Esophagus muscularis mucosa (tissue), 4 donors: ENCODE data around the gene GFRAL. TPM values are rescaled to one million over a fixed set of nuclear protein-coding genes. Genes with fewer than 3 reads are reported as not detected.

Source experiments
- DNase-seq: peaks from one replicate; pipeline ENCODE4 v3.0.0-alpha.2; 2017; ENCODE audit errors: extremely low spot score
- H3K27ac ChIP-seq, 4 donors: fragments of 200-600 bp; sonication (generic); replicated peaks in 1 of 4; 1 replicate in 3 of 4; 2 replicates in 1 of 4; pipeline ENCODE4 v1.5.1; 2016 to 2019; ENCODE audit warnings: mild to moderate bottlenecking in 1 of 4
- H3K27me3 ChIP-seq, 4 donors: fragments of 200-600 bp; sonication (generic); one replicate each; pipeline versions ENCODE4 v1.5.1 to v1.6.0; 2016 to 2019
- H3K36me3 ChIP-seq, 4 donors: fragments of 200-600 bp; sonication (generic); one replicate each; pipeline ENCODE4 v1.5.1; 2016 to 2019
- H3K4me1 ChIP-seq, 4 donors: fragments of 200-600 bp; sonication (generic); one replicate each; pipeline ENCODE4 v1.5.1; 2016 to 2019
- H3K4me3 ChIP-seq, 4 donors: fragments of 200-600 bp; sonication (generic); 1 replicate in 2 of 4; 2 replicates in 2 of 4; pipeline ENCODE4 v1.5.1; 2016 to 2019; ENCODE audit warnings: mild to moderate bottlenecking in 4 of 4, moderate library complexity in 1 of 4
- H3K9me3 ChIP-seq, 4 donors: fragments of 200-600 bp; sonication (generic); 1 replicate in 3 of 4; 2 replicates in 1 of 4; pipeline ENCODE4 v1.5.1; 2016 to 2019
- EP300 ChIP-seq: sonication (generic); formaldehyde crosslinking; IDR thresholded peaks from one replicate; pipeline ENCODE4 v1.6.1; 2017; ENCODE audit warnings: antibody characterized with exemption
- POLR2A ChIP-seq: fragments of 450-650 bp; IDR thresholded peaks from one replicate; pipeline ENCODE4 v1.6.1; 2017; ENCODE audit warnings: antibody characterized with exemption, moderate library complexity, mild to moderate bottlenecking, low read depth
- POLR2AphosphoS5 ChIP-seq, 2 donors: sonication (generic); formaldehyde crosslinking; IDR thresholded peaks; one replicate each; pipeline ENCODE4 v1.6.1; 2017; ENCODE audit warnings: antibody characterized with exemption in 2 of 2
- WGBS: methylation state at CpG from one replicate; pipeline ENCODE4 v1.1.5; 2018; 5-methylcytosine and 5-hydroxymethylcytosine counted together
- intact Hi-C: fragments of 100-400 bp; cut with DNase I; formaldehyde crosslinking; loops from one replicate; pipeline ENCODE4 v1.15.1; 2023
- total RNA-seq, 4 donors: library from RNA; depleted of rRNA; stranded (reverse); fragments of >200 nt; gene quantifications; one replicate each; pipeline versions ENCODE4 v1.1.0 to v1.2.1, GENCODE V29; 2016
- TF ChIP-seq, protein P1 (sequence below), 3 experiments: fragments of 200-600 bp in 2 of 3; fragments of 450-650 bp in 1 of 3; sonication (generic) in 2 of 3; IDR thresholded peaks; one replicate each; pipeline ENCODE4 v1.5.1; 2017 to 2019; ENCODE audit warnings: antibody characterized with exemption in 3 of 3, mild to moderate bottlenecking in 2 of 3, moderate library complexity in 1 of 3

The GFRAL gene, protein sequence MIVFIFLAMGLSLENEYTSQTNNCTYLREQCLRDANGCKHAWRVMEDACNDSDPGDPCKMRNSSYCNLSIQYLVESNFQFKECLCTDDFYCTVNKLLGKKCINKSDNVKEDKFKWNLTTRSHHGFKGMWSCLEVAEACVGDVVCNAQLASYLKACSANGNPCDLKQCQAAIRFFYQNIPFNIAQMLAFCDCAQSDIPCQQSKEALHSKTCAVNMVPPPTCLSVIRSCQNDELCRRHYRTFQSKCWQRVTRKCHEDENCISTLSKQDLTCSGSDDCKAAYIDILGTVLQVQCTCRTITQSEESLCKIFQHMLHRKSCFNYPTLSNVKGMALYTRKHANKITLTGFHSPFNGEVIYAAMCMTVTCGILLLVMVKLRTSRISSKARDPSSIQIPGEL
- total RNA-seq = not detected

DNA sequence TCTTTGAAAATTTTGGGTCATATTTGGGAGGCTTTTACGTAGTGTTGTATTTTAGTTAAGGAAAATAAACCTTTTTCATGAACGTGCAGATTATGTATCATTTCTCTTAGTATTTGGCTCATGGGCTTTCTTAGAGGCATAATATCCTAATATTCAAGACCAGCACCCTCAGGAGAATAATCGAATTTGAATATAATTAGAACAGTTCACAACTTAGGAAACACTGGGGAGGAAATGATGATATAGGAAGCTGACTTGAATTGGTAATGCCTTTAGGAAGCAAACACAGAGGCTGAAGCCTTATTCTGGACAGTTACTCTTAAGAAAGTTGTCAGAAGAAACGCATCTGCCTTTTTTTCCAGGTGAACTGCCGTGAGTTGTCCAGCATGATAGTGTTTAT, at the start of gene GFRAL:
GFRAL (plus strand) TSS at position 301 of the 400 bp plus-strand sequence; CDS start at position 387, 86 bp downstream.
- H3K27ac ChIP-seq = no peak within 1 kb of the TSS
- H3K36me3 ChIP-seq = no peaks in the 10 kb centered on the region
- TF ChIP-seq, protein P1, sequence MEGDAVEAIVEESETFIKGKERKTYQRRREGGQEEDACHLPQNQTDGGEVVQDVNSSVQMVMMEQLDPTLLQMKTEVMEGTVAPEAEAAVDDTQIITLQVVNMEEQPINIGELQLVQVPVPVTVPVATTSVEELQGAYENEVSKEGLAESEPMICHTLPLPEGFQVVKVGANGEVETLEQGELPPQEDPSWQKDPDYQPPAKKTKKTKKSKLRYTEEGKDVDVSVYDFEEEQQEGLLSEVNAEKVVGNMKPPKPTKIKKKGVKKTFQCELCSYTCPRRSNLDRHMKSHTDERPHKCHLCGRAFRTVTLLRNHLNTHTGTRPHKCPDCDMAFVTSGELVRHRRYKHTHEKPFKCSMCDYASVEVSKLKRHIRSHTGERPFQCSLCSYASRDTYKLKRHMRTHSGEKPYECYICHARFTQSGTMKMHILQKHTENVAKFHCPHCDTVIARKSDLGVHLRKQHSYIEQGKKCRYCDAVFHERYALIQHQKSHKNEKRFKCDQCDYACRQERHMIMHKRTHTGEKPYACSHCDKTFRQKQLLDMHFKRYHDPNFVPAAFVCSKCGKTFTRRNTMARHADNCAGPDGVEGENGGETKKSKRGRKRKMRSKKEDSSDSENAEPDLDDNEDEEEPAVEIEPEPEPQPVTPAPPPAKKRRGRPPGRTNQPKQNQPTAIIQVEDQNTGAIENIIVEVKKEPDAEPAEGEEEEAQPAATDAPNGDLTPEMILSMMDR (IDR thresholded peaks at IDR 0.05) = no peak
- TF ChIP-seq EP300 = no peak
- no peak for TF ChIP-seq POLR2AphosphoS5 (IDR thresholded peaks at IDR 0.05)
- no peak for TF ChIP-seq POLR2A
- H3K9me3 ChIP-seq = no peaks in the 10 kb centered on the region
- 72% methylated on average over 5 of the region's 5 CpGs for WGBS
- intact Hi-C loops = no loop called here
- H3K27me3 ChIP-seq = no peaks in the 10 kb centered on the region
- H3K4me3 ChIP-seq = no peak within 1 kb of the TSS
- DNase-seq = no peak
- H3K4me1 ChIP-seq = no peaks in the 10 kb centered on the region

DNA sequence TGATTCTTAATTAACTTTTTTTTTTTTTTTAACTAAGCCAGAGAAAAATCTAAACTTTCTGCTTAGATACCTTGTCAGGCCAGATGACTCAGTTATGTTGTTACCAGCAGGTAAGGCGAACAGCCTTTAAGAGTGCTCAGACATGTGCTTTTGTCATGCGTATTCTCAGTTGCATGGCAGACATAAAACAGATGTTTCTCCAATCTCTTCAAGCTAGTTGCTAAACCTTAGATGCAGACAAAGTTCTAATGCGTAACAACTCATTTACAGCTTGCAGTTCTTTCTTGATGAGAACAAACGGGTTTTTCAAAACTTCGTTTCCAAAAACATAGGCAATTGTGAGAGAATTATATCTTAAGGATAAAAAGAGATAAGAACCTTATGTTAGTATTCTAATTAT, 49.6 kb upstream of the GFRAL start:
- no peak for DNase-seq
- no peaks in the 10 kb centered on the region for H3K36me3 ChIP-seq
- H3K27me3 ChIP-seq = no peaks in the 10 kb centered on the region
- intact Hi-C loops = loop anchor here (10.0 kb wide), 2 partner anchors 677 to 1017 kb away; no protein-coding TSS in a partner anchor
- no peak overlapping the region for H3K4me3 ChIP-seq
- WGBS = 76% methylated on average over 5 of the region's 5 CpGs
- H3K4me1 ChIP-seq = peaks cover 0 to 3% (median 1%) of the 10 kb centered on the region in 4 donors
- H3K27ac ChIP-seq = no peak overlapping the region
- TF ChIP-seq POLR2A (no peak), EP300 (no peak), POLR2AphosphoS5 (IDR thresholded peaks at IDR 0.05) (no peak)
- TF ChIP-seq, protein P1 (IDR thresholded peaks at IDR 0.05) = no peak
- no peaks in the 10 kb centered on the region for H3K9me3 ChIP-seq

DNA sequence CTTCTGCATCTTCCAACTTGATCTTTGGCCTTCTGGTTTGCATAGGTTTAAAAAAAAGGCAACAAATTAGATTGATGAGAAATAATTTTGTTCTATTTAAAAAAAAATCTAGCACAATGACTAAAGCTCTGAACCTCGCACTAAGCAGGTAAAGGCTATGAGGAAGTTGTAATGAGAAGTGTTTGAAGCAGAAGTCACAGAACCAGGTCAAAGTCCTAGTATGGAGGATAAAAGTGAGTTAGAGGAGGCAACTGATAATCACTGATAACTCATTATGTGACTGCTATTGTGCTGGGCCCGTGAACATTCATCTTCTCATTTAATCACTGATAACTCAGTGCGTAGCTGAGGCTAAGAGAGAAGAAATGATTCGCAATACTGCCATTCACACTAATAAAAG, 46.1 kb upstream of the GFRAL start:
- H3K4me1 ChIP-seq = peaks cover 0 to 3% (median 1%) of the 10 kb centered on the region in 4 donors
- intact Hi-C loops = no loop called here
- no peaks in the 10 kb centered on the region for H3K9me3 ChIP-seq
- DNase-seq = no peak
- H3K27me3 ChIP-seq = no peaks in the 10 kb centered on the region
- H3K36me3 ChIP-seq = no peaks in the 10 kb centered on the region
- WGBS = 89% methylated on average over 4 of the region's 4 CpGs
- H3K27ac ChIP-seq = no peak overlapping the region
- no peak overlapping the region for H3K4me3 ChIP-seq
- no peak for TF ChIP-seq EP300

DNA sequence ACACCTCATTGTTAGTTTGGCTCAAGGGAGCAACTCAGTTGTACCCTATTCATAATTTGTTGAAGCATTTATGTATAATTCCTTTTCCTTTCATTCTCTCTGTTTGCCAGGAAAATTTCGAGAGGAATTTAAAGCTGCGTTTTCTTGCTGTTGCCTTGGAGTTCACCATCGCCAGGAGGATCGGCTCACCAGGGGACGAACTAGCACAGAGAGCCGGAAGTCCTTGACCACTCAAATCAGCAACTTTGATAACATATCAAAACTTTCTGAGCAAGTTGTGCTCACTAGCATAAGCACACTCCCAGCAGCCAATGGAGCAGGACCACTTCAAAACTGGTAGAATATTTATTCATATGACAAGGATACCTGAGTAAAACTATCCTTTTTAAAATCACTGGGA, 45.2 kb upstream of the GFRAL start:
- whole genome bisulfite sequencing = 78% methylated on average over 6 of the region's 6 CpGs
- H3K36me3 ChIP-seq = no peaks in the 10 kb centered on the region
- TF ChIP-seq EP300 (no peak), POLR2A (no peak), POLR2AphosphoS5 (IDR thresholded peaks at IDR 0.05) (no peak)
- TF ChIP-seq, protein P1 (IDR thresholded peaks at IDR 0.05) = no peak
- no peak for DNase-seq
- no peak overlapping the region for H3K27ac ChIP-seq
- H3K4me3 ChIP-seq = no peak overlapping the region
- H3K27me3 ChIP-seq = no peaks in the 10 kb centered on the region
- intact Hi-C loops = no loop called here
- peaks cover 0 to 2% (median under 1%) of the 10 kb centered on the region in 4 donors for H3K4me1 ChIP-seq
- no peaks in the 10 kb centered on the region for H3K9me3 ChIP-seq

DNA sequence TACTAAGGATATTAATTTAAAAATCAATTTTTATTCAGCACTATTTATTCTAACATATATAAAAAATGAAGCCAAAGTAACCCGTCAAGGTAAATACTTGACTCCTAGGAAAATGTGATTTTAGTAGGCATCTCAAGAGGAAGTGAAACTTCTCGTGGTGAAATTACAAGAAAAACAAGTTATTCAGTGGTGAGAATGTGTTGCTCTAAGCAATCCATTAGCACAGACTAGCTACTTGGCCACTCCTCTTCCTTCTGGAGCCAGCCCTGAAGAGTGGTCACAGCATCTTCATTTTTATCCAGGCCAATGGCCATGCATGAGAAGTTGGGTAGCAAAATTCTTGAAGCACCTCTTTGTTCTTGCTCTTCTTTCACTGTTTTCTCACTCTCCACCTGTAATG, 40.4 kb upstream of the GFRAL start:
- no peaks in the 10 kb centered on the region for H3K9me3 ChIP-seq
- WGBS = 75% methylated on average over 2 of the region's 2 CpGs
- no peak for DNase-seq
- TF ChIP-seq POLR2A = no peak
- TF ChIP-seq, protein P1 (IDR thresholded peaks at IDR 0.05) = no peak
- TF ChIP-seq EP300 = no peak
- TF ChIP-seq POLR2AphosphoS5 (IDR thresholded peaks at IDR 0.05) = no peak
- H3K36me3 ChIP-seq = no peaks in the 10 kb centered on the region
- H3K4me1 ChIP-seq = no peaks in the 10 kb centered on the region
- intact Hi-C loops = no loop called here
- H3K27ac ChIP-seq = no peak overlapping the region
- H3K27me3 ChIP-seq = no peaks in the 10 kb centered on the region
- no peak overlapping the region for H3K4me3 ChIP-seq
